K562 (cell line): ENCODE results near the gene SRPX. TPM values are rescaled to one million over a fixed set of nuclear protein-coding genes. Genes with fewer than 3 reads are reported as not detected.

Source experiments
- CAMTA2 ChIP-seq: fragments of 250-450 bp; sonication (Bioruptor Pico); conservative IDR thresholded peaks from 2 replicates; pipeline ENCODE4 v1.5.1; 2022
- MECOM ChIP-seq: fragments of 250-450 bp; sonication (Bioruptor Pico); IDR thresholded peaks from 2 replicates; pipeline ENCODE4 v1.8.0; 2022; ENCODE audit warnings: inconsistent platforms
- NEUROD1 ChIP-seq: fragments of 150-350 bp; IDR thresholded peaks from 2 replicates; pipeline ENCODE4 v1.6.1; 2014; ENCODE audit warnings: borderline replicate concordance, low read length, low read depth; ENCODE audit not compliant: partially characterized antibody
- PRMT5 ChIP-seq: sonication (generic); formaldehyde crosslinking; IDR thresholded peaks from 2 replicates; pipeline ENCODE4 v1.5.0; 2020; ENCODE audit warnings: missing genetic modification reagents
- USF2 ChIP-seq: sonication (generic); formaldehyde crosslinking; IDR thresholded peaks from 2 replicates; pipeline ENCODE4 v1.5.0; 2020; ENCODE audit warnings: missing genetic modification reagents
- ZBTB43 ChIP-seq: sonication (generic); formaldehyde crosslinking; IDR thresholded peaks from 2 replicates; pipeline ENCODE4 v1.8.0; 2023; ENCODE audit warnings: mild to moderate bottlenecking, missing genetic modification reagents
- ZNF318 ChIP-seq, 2 experiments: fragments of 450-650 bp; IDR thresholded peaks; 2 replicates each; pipeline ENCODE4 v1.6.1; 2016; ENCODE audit warnings: mild to moderate bottlenecking in 2 of 2, borderline replicate concordance in 1 of 2, low read depth in 1 of 2, moderate library complexity in 1 of 2
- ZNF699 ChIP-seq: fragments of 250-450 bp; sonication (Bioruptor Pico); IDR thresholded peaks from 2 replicates; pipeline ENCODE4 v1.8.0; 2021; ENCODE audit warnings: mild to moderate bottlenecking, moderate library complexity; ENCODE audit not compliant: insufficient replicate concordance
- polyA plus RNA-seq, 8 experiments: library from polyadenylated mRNA; depleted of rRNA in 4 of 8; stranded (reverse) in 5 of 8; unstranded in 3 of 8; fragments of >200 nt; fragmentation: Nextera tagmentation in 2 of 8; fragmentation: Illumina TruSeq in 1 of 8; extraction: Ambion mirVana in 2 of 8; extraction: Trizol in 1 of 8; gene quantifications; 2 replicates each; pipeline versions ENCODE4 v1.2.1 to v1.2.3, GENCODE V29; 2011 to 2014; ENCODE audit warnings: inconsistent platforms in 1 of 8, missing spikeins in 1 of 8
- total RNA-seq, 7 experiments: library from RNA; depleted of rRNA in 6 of 7; stranded (reverse); fragments of >200 nt in 6 of 7; fragmentation: Illumina TruSeq in 2 of 7; extraction: Trizol in 2 of 7; gene quantifications; 2 replicates each; pipeline versions ENCODE4 v1.2.1 to v1.2.3, GENCODE V29; 2011 to 2021; ENCODE audit warnings: low replicate concordance in 1 of 7

Gene SRPX
- total and polyA plus RNA-seq, 9 of the 15 experiments (the other 6 are each of a cell fraction or from before 2014, with no cell fraction given) = 0.11 to 0.77 (median 0.38) TPM; not detected in 2

- TF ChIP-seq ZNF318 (IDR thresholded peaks at IDR 0.05; ENCODE audit: borderline replicate concordance in 1 of 2, low read depth in 1 of 2) (no peak), USF2 (no peak), ZBTB43 (CRISPR knock-in tag) (no peak), MECOM (CRISPR knock-in tag) (no peak), ZNF699 (CRISPR knock-in tag) (no peak), NEUROD1 (no peak), CAMTA2 (CRISPR knock-in tag) (no peak), PRMT5 (CRISPR knock-in tag) (no peak)
Measured at GRCh38 chrX:38149016-38149415, 71.7 kb downstream of the SRPX start (continued).
